Measurements from ENCODE around the gene FAM149A.

The FAM149A gene

GRCh38 chr4:186097386-186097785, 7.1 kb upstream of the FAM149A start:
- H3K36me3 ChIP-seq (ENCODE audit: control insufficient read depth in 2 of 2, insufficient read depth in 1 of 2, low read length in 2 of 2) = no peaks in the 10 kb centered on the region
- CTCF ChIA-PET = interaction anchor here (1.0 kb wide), 1 partner anchor 40 kb away, joined by 3 read pairs; no protein-coding TSS in a partner anchor

DNA sequence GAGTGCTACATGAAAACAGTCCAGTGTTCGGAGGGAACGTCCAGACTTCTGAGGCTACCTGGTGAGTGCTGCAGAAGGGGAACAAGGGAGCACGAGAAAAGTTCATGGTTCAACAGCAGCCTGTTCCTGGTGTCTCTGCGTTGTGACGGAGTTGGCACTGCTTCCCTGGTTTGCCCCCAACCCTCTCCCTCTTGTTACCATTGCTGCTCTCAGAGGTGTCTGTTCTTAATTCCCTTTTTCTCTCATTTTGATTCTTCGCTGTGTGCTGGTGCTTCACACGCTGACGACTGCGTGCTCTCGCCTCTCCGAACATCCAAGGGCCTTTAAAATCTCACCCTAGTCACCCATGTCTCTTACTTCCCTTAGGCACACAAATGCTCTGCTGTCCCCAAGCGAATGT, 1.6 kb upstream of the FAM149A start:
- Histone ChIP-seq H3K4me3 (ENCODE audit: low read depth, low read length) (no peak overlapping the region), H3K27ac (ENCODE audit: extremely low read depth, low read depth, low read length) (no peak overlapping the region), H3K36me3 (ENCODE audit: control insufficient read depth in 2 of 2, insufficient read depth in 1 of 2, low read length in 2 of 2) (no peaks in the 10 kb centered on the region), H3K9me3 (ENCODE audit: control insufficient read depth, insufficient read depth, low read depth, low read length) (no peaks in the 10 kb centered on the region), H3K4me1 (ENCODE audit: control insufficient read depth, insufficient read depth, low read length) (peaks cover 3% of the 10 kb centered on the region; the same call in 1 of the 2 replicates)
- CTCF ChIA-PET = no interaction called here
- POLR2A ChIA-PET = no interaction called here
- TF ChIP-seq ZNF785 (tag by site-specific recombination; IDR thresholded peaks at IDR 0.05) (no peak), INSM2 (tag by site-specific recombination; IDR thresholded peaks at IDR 0.05) (no peak), ZNF311 (tag by site-specific recombination; IDR thresholded peaks at IDR 0.05; ENCODE audit: borderline replicate concordance) (no peak), ZNF335 (tag by site-specific recombination; conservative IDR thresholded peaks at IDR 0.05) (no peak), ZNF280C (tag by site-specific recombination; IDR thresholded peaks at IDR 0.05) (no peak), ZNF16 (tag by site-specific recombination; IDR thresholded peaks at IDR 0.05; ENCODE audit: low read depth) (no peak), ZNF214 (tag by site-specific recombination; IDR thresholded peaks at IDR 0.05; ENCODE audit: borderline replicate concordance) (no peak), OSR2 (tag by site-specific recombination; IDR thresholded peaks at IDR 0.05) (no peak), ZNF558 (tag by site-specific recombination; IDR thresholded peaks at IDR 0.05) (no peak), SP2 (tag by site-specific recombination; IDR thresholded peaks at IDR 0.05) (no peak), ZFP3 (tag by site-specific recombination; IDR thresholded peaks at IDR 0.05; ENCODE audit: low read depth) (no peak), ZIC2 (tag by site-specific recombination; IDR thresholded peaks at IDR 0.05) (no peak), ZBTB44 (tag by site-specific recombination; IDR thresholded peaks at IDR 0.05) (no peak), ZNF391 (tag by site-specific recombination; IDR thresholded peaks at IDR 0.05; ENCODE audit: borderline replicate concordance, low read depth) (no peak)
- TF ChIP-seq, protein P1, sequence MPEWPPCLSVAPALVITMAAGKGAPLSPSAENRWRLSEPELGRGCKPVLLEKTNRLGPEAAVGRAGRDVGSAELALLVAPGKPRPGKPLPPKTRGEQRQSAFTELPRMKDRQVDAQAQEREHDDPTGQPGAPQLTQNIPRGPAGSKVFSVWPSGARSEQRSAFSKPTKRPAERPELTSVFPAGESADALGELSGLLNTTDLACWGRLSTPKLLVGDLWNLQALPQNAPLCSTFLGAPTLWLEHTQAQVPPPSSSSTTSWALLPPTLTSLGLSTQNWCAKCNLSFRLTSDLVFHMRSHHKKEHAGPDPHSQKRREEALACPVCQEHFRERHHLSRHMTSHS (tag by site-specific recombination; IDR thresholded peaks at IDR 0.05) = no peak

More at GRCh38 chr4:186097386-186097785, 7.1 kb upstream of the FAM149A start:
- H3K4me1 ChIP-seq (ENCODE audit: control insufficient read depth, insufficient read depth, low read length) = no peaks in the 10 kb centered on the region
- H3K27ac ChIP-seq (ENCODE audit: extremely low read depth, low read depth, low read length) = no peak overlapping the region
- TF ChIP-seq ZNF280D (tag by site-specific recombination; IDR thresholded peaks at IDR 0.05) (no peak), ZNF341 (tag by site-specific recombination; IDR thresholded peaks at IDR 0.05; ENCODE audit: low read depth) (no peak), ZNF18 (tag by site-specific recombination; IDR thresholded peaks at IDR 0.05) (no peak), ZBTB20 (tag by site-specific recombination; IDR thresholded peaks at IDR 0.05) (no peak)
- POLR2A ChIA-PET = no interaction called here
- H3K9me3 ChIP-seq (ENCODE audit: control insufficient read depth, insufficient read depth, low read depth, low read length) = no peaks in the 10 kb centered on the region
- H3K4me3 ChIP-seq (ENCODE audit: low read depth, low read length) = no peak overlapping the region

All from HEK293 (cell line).